GM11168 (cell line): ENCODE results near the gene ARHGEF12.

Experiments
- in situ Hi-C: fragments of 300-500 bp; cut with MboI; formaldehyde crosslinking; loops from one replicate; pipeline ENCODE4 v1.12.0; 2022; ENCODE audit warnings: low sequenced_read_pairs; ENCODE audit not compliant: unreplicated experiment

The ARHGEF12 gene

GRCh38 chr11:120403966-120404365 lies 67.8 kb downstream of the ARHGEF12 start:
- in situ Hi-C loops, result no loop called here

GRCh38 chr11:120404495-120404894 lies 68.3 kb downstream of the ARHGEF12 start:
- in situ Hi-C loops, result no loop called here

- in situ Hi-C loops, result no loop called here
Measured at GRCh38 chr11:120409655-120410054, 73.4 kb downstream of the ARHGEF12 start.

GRCh38 chr11:120410622-120411380 lies 74.6 kb downstream of the ARHGEF12 start:
- in situ Hi-C loops, result no loop called here

GRCh38 chr11:120413480-120413879 lies 77.3 kb downstream of the ARHGEF12 start:
- in situ Hi-C loops, result no loop called here

GRCh38 chr11:120420572-120420971 lies 84.4 kb downstream of the ARHGEF12 start:
- in situ Hi-C loops, result no loop called here

GRCh38 chr11:120424185-120424969 lies 88.2 kb downstream of the ARHGEF12 start:
- in situ Hi-C loops, result no loop called here

GRCh38 chr11:120424970-120425332 lies 88.7 kb downstream of the ARHGEF12 start:
- in situ Hi-C loops, result loop anchor here (25.0 kb wide), 1 partner anchor 88 kb away; the partner anchor contains the start of genes ARHGEF12 and TLCD5

GRCh38 chr11:120425527-120425926 lies 89.3 kb downstream of the ARHGEF12 start:
- in situ Hi-C loops, result loop anchor here (25.0 kb wide), 1 partner anchor 88 kb away; the partner anchor contains the start of genes ARHGEF12 and TLCD5

GRCh38 chr11:120430146-120430545 lies 93.9 kb downstream of the ARHGEF12 start:
- in situ Hi-C loops, result loop anchor here (25.0 kb wide), 1 partner anchor 93 kb away; the partner anchor contains the start of genes ARHGEF12 and TLCD5

GRCh38 chr11:120431633-120432032 lies 95.4 kb downstream of the ARHGEF12 start:
- in situ Hi-C loops, result loop anchor here (25.0 kb wide), 1 partner anchor 94 kb away; the partner anchor contains the start of genes ARHGEF12 and TLCD5

- in situ Hi-C loops, result loop anchor here (25.0 kb wide), 1 partner anchor 95 kb away; the partner anchor contains the start of genes ARHGEF12 and TLCD5
Measured at GRCh38 chr11:120432056-120433018, 96.1 kb downstream of the ARHGEF12 start.

GRCh38 chr11:120441592-120441991 lies 105.4 kb downstream of the ARHGEF12 start:
- in situ Hi-C loops, result loop anchor here (25.0 kb wide), 1 partner anchor 104 kb away; the partner anchor contains the start of genes ARHGEF12 and TLCD5

GRCh38 chr11:120442031-120442430 lies 105.8 kb downstream of the ARHGEF12 start:
- in situ Hi-C loops, result loop anchor here (25.0 kb wide), 1 partner anchor 105 kb away; the partner anchor contains the start of genes ARHGEF12 and TLCD5

- in situ Hi-C loops, result loop anchor here (25.0 kb wide), 1 partner anchor 110 kb away; the partner anchor contains the start of genes ARHGEF12 and TLCD5
Measured at GRCh38 chr11:120446802-120447201, 110.6 kb downstream of the ARHGEF12 start.

- in situ Hi-C loops, result loop anchor here (25.0 kb wide), 1 partner anchor 111 kb away; the partner anchor contains the start of genes ARHGEF12 and TLCD5
Measured at GRCh38 chr11:120448240-120448639, 112.0 kb downstream of the ARHGEF12 start.

GRCh38 chr11:120455487-120455886 lies 119.3 kb downstream of the ARHGEF12 start:
- in situ Hi-C loops, result no loop called here

- in situ Hi-C loops, result no loop called here
Measured at GRCh38 chr11:120457996-120458395, 121.8 kb downstream of the ARHGEF12 start.

- in situ Hi-C loops, result no loop called here
Measured at GRCh38 chr11:120462825-120463224, 126.6 kb downstream of the ARHGEF12 start.
